Testis (tissue), 2 donors: ENCODE measurements around the gene BBC3.

ENCODE experiments used
- CTCF ChIP-seq, 3 experiments: fragments of 450-650 bp in 2 of 3; fragments of 200-600 bp in 1 of 3; sonication (generic) in 1 of 3; IDR thresholded peaks; one replicate each; pipeline ENCODE4 v1.5.1; 2016 to 2019; ENCODE audit warnings: antibody characterized with exemption in 3 of 3, mild to moderate bottlenecking in 2 of 3, moderate library complexity in 1 of 3
- POLR2A ChIP-seq: fragments of 450-650 bp; IDR thresholded peaks from one replicate; pipeline ENCODE4 v1.6.1; 2017; ENCODE audit warnings: antibody characterized with exemption, mild to moderate bottlenecking, moderate library complexity

GRCh38 chr19:47210689-47211316 lies 20.2 kb downstream of the BBC3 start:
- TF ChIP-seq CTCF (IDR thresholded peaks at IDR 0.05) (peak; percentile 66 to 91 (median 88)), POLR2A (no peak)
